Measurements from ENCODE around the gene DMBT1.

The DMBT1 gene

GRCh38 chr10:122548407-122549085, 12.0 kb upstream of the DMBT1 start:
- H3K4me3 ChIP-seq (ENCODE audit: low read depth, low read length) = no peak overlapping the region
- TF ChIP-seq, protein P1, sequence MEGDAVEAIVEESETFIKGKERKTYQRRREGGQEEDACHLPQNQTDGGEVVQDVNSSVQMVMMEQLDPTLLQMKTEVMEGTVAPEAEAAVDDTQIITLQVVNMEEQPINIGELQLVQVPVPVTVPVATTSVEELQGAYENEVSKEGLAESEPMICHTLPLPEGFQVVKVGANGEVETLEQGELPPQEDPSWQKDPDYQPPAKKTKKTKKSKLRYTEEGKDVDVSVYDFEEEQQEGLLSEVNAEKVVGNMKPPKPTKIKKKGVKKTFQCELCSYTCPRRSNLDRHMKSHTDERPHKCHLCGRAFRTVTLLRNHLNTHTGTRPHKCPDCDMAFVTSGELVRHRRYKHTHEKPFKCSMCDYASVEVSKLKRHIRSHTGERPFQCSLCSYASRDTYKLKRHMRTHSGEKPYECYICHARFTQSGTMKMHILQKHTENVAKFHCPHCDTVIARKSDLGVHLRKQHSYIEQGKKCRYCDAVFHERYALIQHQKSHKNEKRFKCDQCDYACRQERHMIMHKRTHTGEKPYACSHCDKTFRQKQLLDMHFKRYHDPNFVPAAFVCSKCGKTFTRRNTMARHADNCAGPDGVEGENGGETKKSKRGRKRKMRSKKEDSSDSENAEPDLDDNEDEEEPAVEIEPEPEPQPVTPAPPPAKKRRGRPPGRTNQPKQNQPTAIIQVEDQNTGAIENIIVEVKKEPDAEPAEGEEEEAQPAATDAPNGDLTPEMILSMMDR (IDR thresholded peaks at IDR 0.05; ENCODE audit: low read depth, low read length) = no peak

GRCh38 chr10:122549636-122550035, 10.9 kb upstream of the DMBT1 start:
- TF ChIP-seq, protein P1 (IDR thresholded peaks at IDR 0.05; ENCODE audit: low read depth, low read length) = no peak

GRCh38 chr10:122550427-122550826, 10.1 kb upstream of the DMBT1 start:
- TF ChIP-seq, protein P1 (IDR thresholded peaks at IDR 0.05; ENCODE audit: low read depth, low read length) = no peak
- H3K4me3 ChIP-seq (ENCODE audit: low read depth, low read length) = no peak overlapping the region

More at GRCh38 chr10:122549636-122550035, 10.9 kb upstream of the DMBT1 start:
- H3K4me3 ChIP-seq (ENCODE audit: low read depth, low read length) = no peak overlapping the region

GRCh38 chr10:122550983-122551382, 9.6 kb upstream of the DMBT1 start:
- no peak overlapping the region for H3K4me3 ChIP-seq (ENCODE audit: low read depth, low read length)
- TF ChIP-seq, protein P1 (IDR thresholded peaks at IDR 0.05; ENCODE audit: low read depth, low read length) = no peak

DNA sequence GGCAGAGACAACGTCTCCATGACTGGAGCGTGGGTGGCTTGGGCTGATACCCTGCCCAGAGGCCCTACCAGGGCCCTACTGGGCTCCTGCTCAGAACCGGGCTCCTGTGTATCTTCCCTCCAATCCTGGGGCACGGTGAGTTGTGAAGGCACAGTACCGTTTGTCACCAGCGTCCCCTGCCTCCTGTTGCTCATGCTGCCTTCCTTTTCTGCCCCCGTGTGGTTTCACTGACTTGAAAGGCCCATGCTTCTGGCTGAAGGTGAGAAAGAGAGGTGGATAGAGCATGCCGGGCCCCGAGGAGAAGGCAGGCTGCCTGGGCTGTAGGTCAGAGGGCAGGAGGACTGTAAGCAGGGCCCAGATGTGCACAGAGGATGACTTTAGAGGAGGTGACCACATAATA, 9.1 kb upstream of the DMBT1 start:
- TF ChIP-seq, protein P1 (IDR thresholded peaks at IDR 0.05; ENCODE audit: low read depth, low read length) = no peak
- no peak overlapping the region for H3K4me3 ChIP-seq (ENCODE audit: low read depth, low read length)

- TF ChIP-seq, protein P1 (IDR thresholded peaks at IDR 0.05; ENCODE audit: low read depth, low read length) = no peak
- no peak overlapping the region for H3K4me3 ChIP-seq (ENCODE audit: low read depth, low read length)
Measured at GRCh38 chr10:122553341-122553740, 7.2 kb upstream of the DMBT1 start.

GRCh38 chr10:122554131-122555036, 6.2 kb upstream of the DMBT1 start:
- TF ChIP-seq, protein P1 (IDR thresholded peaks at IDR 0.05; ENCODE audit: low read depth, low read length) = no peak
- no peak overlapping the region for H3K4me3 ChIP-seq (ENCODE audit: low read depth, low read length)
